C4-2B (cell line): Measurements from ENCODE around the gene ALPL.

ENCODE experiments used
- ZFX ChIP-seq: fragments of 450-650 bp; IDR thresholded peaks from 2 replicates; pipeline ENCODE4 v1.6.1; 2017
- TF ChIP-seq, protein P1 (sequence below): fragments of 450-650 bp; conservative IDR thresholded peaks from 2 replicates; pipeline ENCODE4 v1.5.1; 2017; ENCODE audit warnings: mild to moderate bottlenecking

DNA sequence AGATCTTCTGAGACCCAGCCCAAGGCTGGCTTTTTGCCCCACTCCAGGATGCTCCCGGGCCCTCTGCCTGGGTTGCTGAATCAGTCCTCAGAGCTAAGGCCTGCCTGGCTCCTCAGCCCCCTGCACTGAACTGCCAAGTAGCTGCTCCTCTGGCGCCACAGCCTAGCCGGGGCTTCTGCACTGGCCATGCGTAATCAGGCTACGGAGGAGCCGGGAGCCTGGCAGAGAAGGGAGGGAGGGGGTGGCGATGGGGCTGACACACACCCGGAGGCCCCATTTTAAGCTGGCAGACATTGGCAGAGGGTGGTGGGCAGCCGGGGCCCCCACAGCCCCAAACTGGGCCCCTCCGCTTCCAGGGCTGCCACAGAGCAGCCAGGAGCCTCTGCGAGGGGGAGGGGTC, 38.7 kb downstream of the ALPL start:
- TF ChIP-seq, protein P1, sequence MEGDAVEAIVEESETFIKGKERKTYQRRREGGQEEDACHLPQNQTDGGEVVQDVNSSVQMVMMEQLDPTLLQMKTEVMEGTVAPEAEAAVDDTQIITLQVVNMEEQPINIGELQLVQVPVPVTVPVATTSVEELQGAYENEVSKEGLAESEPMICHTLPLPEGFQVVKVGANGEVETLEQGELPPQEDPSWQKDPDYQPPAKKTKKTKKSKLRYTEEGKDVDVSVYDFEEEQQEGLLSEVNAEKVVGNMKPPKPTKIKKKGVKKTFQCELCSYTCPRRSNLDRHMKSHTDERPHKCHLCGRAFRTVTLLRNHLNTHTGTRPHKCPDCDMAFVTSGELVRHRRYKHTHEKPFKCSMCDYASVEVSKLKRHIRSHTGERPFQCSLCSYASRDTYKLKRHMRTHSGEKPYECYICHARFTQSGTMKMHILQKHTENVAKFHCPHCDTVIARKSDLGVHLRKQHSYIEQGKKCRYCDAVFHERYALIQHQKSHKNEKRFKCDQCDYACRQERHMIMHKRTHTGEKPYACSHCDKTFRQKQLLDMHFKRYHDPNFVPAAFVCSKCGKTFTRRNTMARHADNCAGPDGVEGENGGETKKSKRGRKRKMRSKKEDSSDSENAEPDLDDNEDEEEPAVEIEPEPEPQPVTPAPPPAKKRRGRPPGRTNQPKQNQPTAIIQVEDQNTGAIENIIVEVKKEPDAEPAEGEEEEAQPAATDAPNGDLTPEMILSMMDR = no peak
- no peak for TF ChIP-seq ZFX
